ENCODE measurements around the gene CEP295NL. TPM values are rescaled to one million over a fixed set of nuclear protein-coding genes. Genes with fewer than 3 reads are reported as not detected.

Gene CEP295NL
- total RNA-seq, 2 donors from 2014 or later = 0.72 to 0.82 TPM

DNA sequence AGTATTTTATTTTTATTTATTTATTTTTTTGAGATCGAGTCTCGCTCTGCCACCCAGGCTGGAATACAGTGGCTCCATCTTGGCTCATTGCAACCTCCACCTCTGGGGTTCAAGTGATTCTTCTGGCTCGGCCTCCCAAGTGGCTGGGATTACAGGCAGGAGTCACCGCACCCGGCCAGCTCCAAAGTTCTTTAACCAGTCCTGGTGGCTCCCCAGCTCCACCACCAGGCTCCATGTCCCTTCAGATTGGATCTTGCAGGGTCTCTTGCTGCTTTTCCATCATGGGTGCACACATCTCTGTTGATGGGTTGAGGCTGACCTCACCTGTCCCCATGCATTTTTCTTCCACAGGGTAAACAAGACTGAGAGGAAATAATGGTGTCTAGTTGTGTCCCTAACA lies 54.0 kb downstream of the CEP295NL start:
- TF ChIP-seq, protein P1, sequence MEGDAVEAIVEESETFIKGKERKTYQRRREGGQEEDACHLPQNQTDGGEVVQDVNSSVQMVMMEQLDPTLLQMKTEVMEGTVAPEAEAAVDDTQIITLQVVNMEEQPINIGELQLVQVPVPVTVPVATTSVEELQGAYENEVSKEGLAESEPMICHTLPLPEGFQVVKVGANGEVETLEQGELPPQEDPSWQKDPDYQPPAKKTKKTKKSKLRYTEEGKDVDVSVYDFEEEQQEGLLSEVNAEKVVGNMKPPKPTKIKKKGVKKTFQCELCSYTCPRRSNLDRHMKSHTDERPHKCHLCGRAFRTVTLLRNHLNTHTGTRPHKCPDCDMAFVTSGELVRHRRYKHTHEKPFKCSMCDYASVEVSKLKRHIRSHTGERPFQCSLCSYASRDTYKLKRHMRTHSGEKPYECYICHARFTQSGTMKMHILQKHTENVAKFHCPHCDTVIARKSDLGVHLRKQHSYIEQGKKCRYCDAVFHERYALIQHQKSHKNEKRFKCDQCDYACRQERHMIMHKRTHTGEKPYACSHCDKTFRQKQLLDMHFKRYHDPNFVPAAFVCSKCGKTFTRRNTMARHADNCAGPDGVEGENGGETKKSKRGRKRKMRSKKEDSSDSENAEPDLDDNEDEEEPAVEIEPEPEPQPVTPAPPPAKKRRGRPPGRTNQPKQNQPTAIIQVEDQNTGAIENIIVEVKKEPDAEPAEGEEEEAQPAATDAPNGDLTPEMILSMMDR (IDR thresholded peaks at IDR 0.05) = no peak
- no peak overlapping the region for H3K9ac ChIP-seq (ENCODE audit: low read depth in 2 of 2, low read length in 2 of 2)
- H3K27me3 ChIP-seq = no peaks in the 10 kb centered on the region
- H3K4me3 ChIP-seq = no peak overlapping the region
- no peaks in the 10 kb centered on the region for H3K9me3 ChIP-seq
- no peak overlapping the region for H3K27ac ChIP-seq
- intact Hi-C loops (cut with DNase I) = no loop called here
- H3K36me3 ChIP-seq = no peaks in the 10 kb centered on the region
- H3K4me1 ChIP-seq = no peaks in the 10 kb centered on the region
- no peak for DNase-seq

- no peaks in the 10 kb centered on the region for H3K27me3 ChIP-seq
- no peaks in the 10 kb centered on the region for H3K4me1 ChIP-seq
- no peak overlapping the region for H3K27ac ChIP-seq
- intact Hi-C loops (cut with DNase I) = no loop called here
- H3K9me3 ChIP-seq = no peaks in the 10 kb centered on the region
- no peak overlapping the region for H3K9ac ChIP-seq (ENCODE audit: low read depth in 2 of 2, low read length in 2 of 2)
- H3K4me3 ChIP-seq = no peak overlapping the region
- DNase-seq = no peak
- TF ChIP-seq, protein P1 (IDR thresholded peaks at IDR 0.05) = no peak
- no peaks in the 10 kb centered on the region for H3K36me3 ChIP-seq
Measured at GRCh38 chr17:78847052-78847451, 55.9 kb downstream of the CEP295NL start.

DNA sequence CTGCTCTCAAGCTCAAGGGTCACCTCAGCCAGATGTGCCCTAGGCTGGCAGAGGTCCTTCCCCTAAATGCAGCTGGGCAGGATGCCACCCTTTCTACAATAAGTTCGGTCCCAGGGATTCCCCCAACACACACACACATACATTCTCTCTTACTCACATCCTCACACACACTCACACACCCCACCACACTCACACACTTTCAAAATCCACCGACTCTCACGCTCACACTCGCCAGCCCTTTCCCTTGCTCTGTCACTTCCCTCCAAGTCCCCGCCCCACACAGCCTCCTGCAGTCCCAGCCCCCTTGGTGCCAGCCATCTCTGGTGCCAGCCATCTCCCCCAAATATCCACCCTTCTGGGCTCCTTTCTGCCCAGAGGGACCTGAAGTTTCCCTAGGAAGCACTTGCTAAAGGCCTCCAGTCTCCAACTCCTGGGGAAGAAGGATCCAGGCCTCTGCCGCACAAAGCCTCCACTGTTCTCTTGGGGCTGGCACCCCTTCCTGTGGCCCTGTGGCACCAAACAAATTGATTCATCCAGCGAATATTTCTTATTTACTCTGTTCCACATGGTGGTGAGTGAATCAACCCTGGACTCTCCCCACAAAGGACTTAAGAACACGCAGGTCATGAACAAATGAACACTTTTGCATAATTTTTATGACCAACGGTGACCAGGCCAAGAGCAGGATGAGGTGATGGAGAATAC lies 58.5 kb downstream of the CEP295NL start:
- Histone ChIP-seq H3K27me3 (no peaks in the 10 kb centered on the region), H3K36me3 (no peaks in the 10 kb centered on the region), H3K4me1 (no peaks in the 10 kb centered on the region), H3K9ac (ENCODE audit: low read depth in 2 of 2, low read length in 2 of 2) (no peak overlapping the region), H3K27ac (no peak overlapping the region), H3K9me3 (no peaks in the 10 kb centered on the region), H3K4me3 (no peak overlapping the region)
- intact Hi-C loops (cut with DNase I) = no loop called here
- TF ChIP-seq, protein P1 (IDR thresholded peaks at IDR 0.05) = no peak
- no peak for DNase-seq

GRCh38 chr17:78842881-78843565 lies 60.0 kb downstream of the CEP295NL start:
- H3K4me3 ChIP-seq = no peak overlapping the region
- peak overlapping the region in 1 of 2 donors; percentile 21 for H3K9ac ChIP-seq (ENCODE audit: low read depth in 2 of 2, low read length in 2 of 2)
- H3K27me3 ChIP-seq = no peaks in the 10 kb centered on the region
- H3K27ac ChIP-seq = no peak overlapping the region
- peak; percentile 46 for DNase-seq
- H3K36me3 ChIP-seq = no peaks in the 10 kb centered on the region
- intact Hi-C loops (cut with DNase I) = no loop called here
- peaks cover 7% of the 10 kb centered on the region for H3K4me1 ChIP-seq
- H3K9me3 ChIP-seq = no peaks in the 10 kb centered on the region
- TF ChIP-seq, protein P1 (IDR thresholded peaks at IDR 0.05) = peak; percentile 57

DNA sequence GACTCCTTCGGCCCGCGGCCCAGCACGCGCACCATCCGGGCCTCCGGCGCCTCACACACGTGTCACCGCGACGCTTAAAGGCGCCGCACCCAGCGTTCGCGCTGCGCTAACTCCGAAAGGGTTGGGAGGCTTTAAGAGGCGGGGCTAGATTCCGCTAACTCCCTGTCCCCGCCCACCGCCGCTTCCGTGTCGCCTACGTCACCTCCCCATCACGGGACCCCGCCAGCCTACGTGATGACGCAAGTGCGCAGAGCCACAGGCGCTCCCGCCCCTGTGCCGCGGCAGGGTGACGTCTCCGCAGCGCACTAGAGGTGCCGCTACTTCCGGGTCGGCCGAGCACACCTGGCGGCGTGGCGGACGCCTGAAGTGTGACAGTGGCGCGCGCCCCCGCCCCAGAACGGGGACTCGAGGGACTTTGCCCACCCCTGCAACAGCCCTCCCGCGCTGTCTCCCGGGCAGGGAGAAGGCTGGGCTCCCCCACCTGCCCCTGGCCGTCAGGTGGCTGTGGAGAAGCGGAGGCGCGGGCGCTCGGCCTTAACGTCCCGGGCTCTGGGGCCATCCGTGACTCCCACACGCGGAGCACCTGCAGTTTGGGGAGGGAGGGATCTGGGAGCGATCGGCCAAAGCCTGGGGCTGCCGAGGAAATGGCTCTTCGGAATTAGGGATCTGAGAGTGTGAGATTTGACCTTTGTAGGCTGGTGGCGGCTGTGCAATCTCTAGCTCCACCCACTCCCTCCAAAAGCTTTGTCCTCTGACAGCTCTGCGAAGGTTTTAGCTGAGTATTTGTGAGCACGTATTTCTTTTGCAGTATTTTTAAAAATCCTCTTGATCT lies 62.0 kb downstream of the CEP295NL start, which contains the start of gene USP36:
TSS of gene USP36 (minus strand) at position 35 of the 832 bp plus-strand sequence. CDS start 4,451 bp downstream, outside the sequence.
- no peaks in the 10 kb centered on the region for H3K27me3 ChIP-seq
- intact Hi-C loops (cut with DNase I) = no loop called here
- TF ChIP-seq, protein P1 (IDR thresholded peaks at IDR 0.05) = no peak

More for the DNA sequence above, 62.0 kb downstream of the CEP295NL start, which contains the start of gene USP36:
- peak; percentile 100 for DNase-seq
- Histone ChIP-seq H3K9ac (ENCODE audit: low read depth in 2 of 2, low read length in 2 of 2) (peak within 1 kb of the TSS; percentile 84 to 98), H3K27ac (peak within 1 kb of the TSS; percentile 98), H3K4me3 (peak within 1 kb of the TSS; percentile 93), H3K9me3 (no peaks in the 10 kb centered on the region), H3K4me1 (peaks cover 7% of the 10 kb centered on the region), H3K36me3 (no peaks in the 10 kb centered on the region)
